Sigmoid colon (tissue), 7 donors: Measurements from ENCODE around the gene CR1L. TPM values are rescaled to one million over a fixed set of nuclear protein-coding genes. Genes with fewer than 3 reads are reported as not detected.
"Not testable (repeated sequence)": the region's sequence is repeated elsewhere in the genome, so short reads cannot be mapped to it uniquely, and the experiment has no call there.

Experiments used
- DNase-seq: peaks from one replicate; pipeline ENCODE4 v3.0.0-alpha.2; 2019
- H3K27ac ChIP-seq, 4 donors: fragments of 200-600 bp; sonication (generic); one replicate each; pipeline ENCODE4 v1.5.1; 2016 to 2019; ENCODE audit warnings: mild to moderate bottlenecking in 1 of 4
- H3K27me3 ChIP-seq, 3 donors: fragments of 200-600 bp; sonication (generic); one replicate each; pipeline ENCODE4 v1.5.1; 2019; ENCODE audit warnings: mild to moderate bottlenecking in 1 of 3
- H3K36me3 ChIP-seq, 4 donors: fragments of 200-600 bp; sonication (generic); one replicate each; pipeline ENCODE4 v1.5.1; 2016 to 2019
- H3K4me1 ChIP-seq, 4 donors: fragments of 200-600 bp; sonication (generic); one replicate each; pipeline ENCODE4 v1.5.1; 2017 to 2019
- H3K4me3 ChIP-seq, 4 donors: fragments of 200-600 bp; sonication (generic); one replicate each; pipeline ENCODE4 v1.5.1; 2017 to 2019; ENCODE audit warnings: mild to moderate bottlenecking in 2 of 4, moderate library complexity in 1 of 4
- H3K9me3 ChIP-seq, 4 donors: fragments of 200-600 bp in 3 of 4; sonication (generic) in 3 of 4; one replicate each; pipeline versions ENCODE4 v1.5.1 to v1.6.1; 2013 to 2019
- EP300 ChIP-seq, 4 donors: sonication (generic); formaldehyde crosslinking; IDR thresholded peaks; one replicate each; pipeline ENCODE4 v1.6.1; 2017; ENCODE audit warnings: antibody characterized with exemption in 4 of 4
- POLR2A ChIP-seq, 2 donors: fragments of 450-650 bp; IDR thresholded peaks; one replicate each; pipeline ENCODE4 v1.6.1; 2016; ENCODE audit warnings: antibody characterized with exemption in 2 of 2, mild to moderate bottlenecking in 2 of 2, moderate library complexity in 2 of 2
- POLR2AphosphoS5 ChIP-seq, 4 donors: sonication (generic); formaldehyde crosslinking; IDR thresholded peaks; one replicate each; pipeline ENCODE4 v1.6.1; 2017; ENCODE audit warnings: antibody characterized with exemption in 4 of 4
- WGBS, 2 donors: extraction: QIAGEN DNeasy Blood & Tissue Kit; methylation state at CpG; one replicate each; pipeline ENCODE4 v1.1.7; 2013; 5-methylcytosine and 5-hydroxymethylcytosine counted together
- intact Hi-C: fragments of 100-400 bp; cut with DNase I; formaldehyde crosslinking; loops from one replicate; pipeline ENCODE4 v1.15.1; 2023
- polyA plus RNA-seq, 3 donors: library from polyadenylated mRNA; stranded (reverse); fragments of 200-250 nt; gene quantifications; one replicate each; pipeline ENCODE4 v1.2.3, GENCODE V29; 2013
- total RNA-seq, 4 donors: library from RNA; depleted of rRNA; stranded (reverse); fragments of >200 nt; gene quantifications; one replicate each; pipeline ENCODE4 v1.1.0, GENCODE V29; 2016
- TF ChIP-seq, protein P1 (sequence below), 4 experiments: fragments of 450-650 bp in 3 of 4; fragments of 200-600 bp in 1 of 4; IDR thresholded peaks; one replicate each; pipeline ENCODE4 v1.5.1; 2016 to 2019; ENCODE audit warnings: antibody characterized with exemption in 4 of 4, mild to moderate bottlenecking in 3 of 4, moderate library complexity in 2 of 4
- donor health status: healthy with polysubstance abuse.
- donor health status: Bipolar disorder and iron deficiency.
- donor health status: healthy.

CR1L gene
- total and polyA plus RNA-seq, 7 donors: 0.73 TPM; not detected in 6

DNA sequence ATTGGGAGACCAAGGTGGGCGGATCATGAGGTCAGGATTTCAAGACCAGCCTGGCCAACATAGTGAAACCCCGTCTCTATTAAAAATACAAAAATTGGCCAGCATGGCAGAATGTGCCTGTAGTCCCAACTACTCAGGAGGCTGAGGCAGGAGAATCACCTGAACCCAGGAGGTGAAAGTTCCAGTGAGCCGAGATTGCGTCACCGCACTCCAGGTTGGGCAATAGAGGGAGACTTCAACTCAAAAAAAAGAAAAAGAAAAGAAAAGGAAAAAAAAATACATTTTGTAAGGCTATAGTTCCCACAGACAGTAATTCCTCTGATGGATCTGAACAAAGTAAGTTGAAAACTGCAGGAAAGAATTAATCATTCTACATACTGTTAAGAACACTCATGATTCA is 58.8 kb downstream of the CR1L start:
- H3K4me1 ChIP-seq: no peaks in the 10 kb centered on the region
- no peaks in the 10 kb centered on the region for H3K9me3 ChIP-seq
- H3K27ac ChIP-seq: no peak overlapping the region
- no peak for DNase-seq
- 91 to 98% methylated on average over 5 of the region's 5 CpGs for whole genome bisulfite sequencing, 2 donors
- H3K4me3 ChIP-seq: no peak overlapping the region
- intact Hi-C loops: no loop called here
- TF ChIP-seq, protein P1, sequence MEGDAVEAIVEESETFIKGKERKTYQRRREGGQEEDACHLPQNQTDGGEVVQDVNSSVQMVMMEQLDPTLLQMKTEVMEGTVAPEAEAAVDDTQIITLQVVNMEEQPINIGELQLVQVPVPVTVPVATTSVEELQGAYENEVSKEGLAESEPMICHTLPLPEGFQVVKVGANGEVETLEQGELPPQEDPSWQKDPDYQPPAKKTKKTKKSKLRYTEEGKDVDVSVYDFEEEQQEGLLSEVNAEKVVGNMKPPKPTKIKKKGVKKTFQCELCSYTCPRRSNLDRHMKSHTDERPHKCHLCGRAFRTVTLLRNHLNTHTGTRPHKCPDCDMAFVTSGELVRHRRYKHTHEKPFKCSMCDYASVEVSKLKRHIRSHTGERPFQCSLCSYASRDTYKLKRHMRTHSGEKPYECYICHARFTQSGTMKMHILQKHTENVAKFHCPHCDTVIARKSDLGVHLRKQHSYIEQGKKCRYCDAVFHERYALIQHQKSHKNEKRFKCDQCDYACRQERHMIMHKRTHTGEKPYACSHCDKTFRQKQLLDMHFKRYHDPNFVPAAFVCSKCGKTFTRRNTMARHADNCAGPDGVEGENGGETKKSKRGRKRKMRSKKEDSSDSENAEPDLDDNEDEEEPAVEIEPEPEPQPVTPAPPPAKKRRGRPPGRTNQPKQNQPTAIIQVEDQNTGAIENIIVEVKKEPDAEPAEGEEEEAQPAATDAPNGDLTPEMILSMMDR (IDR thresholded peaks at IDR 0.05): no peak
- TF ChIP-seq POLR2A (IDR thresholded peaks at IDR 0.05): no peak
- H3K36me3 ChIP-seq: no peaks in the 10 kb centered on the region
- no peaks in the 10 kb centered on the region for H3K27me3 ChIP-seq

DNA sequence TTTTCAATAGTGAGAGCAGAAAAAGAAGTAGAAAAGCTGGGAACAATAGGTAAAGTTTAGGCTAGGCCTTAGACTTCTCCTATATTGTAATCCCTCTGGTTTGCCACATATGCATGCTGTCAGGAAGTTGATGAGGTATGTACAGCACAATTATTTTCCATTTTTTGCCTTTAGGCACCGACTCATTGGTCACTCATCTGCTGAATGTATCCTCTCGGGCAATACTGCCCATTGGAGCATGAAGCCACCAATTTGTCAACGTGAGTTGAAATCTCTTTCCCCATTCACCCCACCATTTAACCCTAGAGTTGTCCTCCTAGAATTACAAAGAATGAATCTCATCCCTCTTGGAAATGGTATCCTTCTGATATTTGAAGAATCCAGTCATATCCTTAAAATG is 63.1 kb downstream of the CR1L start:
- H3K27me3 ChIP-seq, H3K4me1 ChIP-seq, H3K9me3 ChIP-seq, DNase-seq, H3K36me3 ChIP-seq, H3K27ac ChIP-seq, H3K4me3 ChIP-seq, intact Hi-C loops: not testable (repeated sequence)
- WGBS, 2 donors: 66 to 85% methylated on average over 3 of the region's 3 CpGs

DNA sequence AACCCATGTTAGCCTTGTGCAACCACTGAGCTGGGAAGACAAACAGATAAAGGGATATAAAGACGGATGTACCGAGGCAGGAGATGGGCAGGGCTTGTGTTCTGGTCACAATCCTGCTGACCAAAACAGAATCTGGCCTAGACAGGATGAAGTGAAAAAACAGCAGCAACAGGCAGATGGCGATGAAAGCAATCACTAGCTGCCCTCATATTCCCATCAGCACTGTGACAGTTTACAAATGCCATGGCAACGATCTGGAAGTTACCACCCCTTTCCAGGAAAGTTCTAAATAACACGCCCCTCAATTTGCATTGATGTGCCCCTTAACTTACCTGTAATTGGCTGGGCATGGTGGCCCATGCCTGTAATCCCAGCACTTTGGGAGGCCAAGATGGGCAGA is 66.4 kb downstream of the CR1L start:
- Histone ChIP-seq H3K27ac (no peak overlapping the region), H3K4me3 (no peak overlapping the region), H3K9me3 (no peaks in the 10 kb centered on the region), H3K27me3 (no peaks in the 10 kb centered on the region), H3K4me1 (no peaks in the 10 kb centered on the region), H3K36me3 (no peaks in the 10 kb centered on the region)
- no peak for DNase-seq
- WGBS, 2 donors: 34 to 64% methylated on average over 5 of the region's 5 CpGs
- intact Hi-C loops: no loop called here
- TF ChIP-seq, protein P1 (IDR thresholded peaks at IDR 0.05): no peak
- TF ChIP-seq EP300 (IDR thresholded peaks at IDR 0.05) (no peak), POLR2AphosphoS5 (IDR thresholded peaks at IDR 0.05) (no peak), POLR2A (IDR thresholded peaks at IDR 0.05) (no peak)

DNA sequence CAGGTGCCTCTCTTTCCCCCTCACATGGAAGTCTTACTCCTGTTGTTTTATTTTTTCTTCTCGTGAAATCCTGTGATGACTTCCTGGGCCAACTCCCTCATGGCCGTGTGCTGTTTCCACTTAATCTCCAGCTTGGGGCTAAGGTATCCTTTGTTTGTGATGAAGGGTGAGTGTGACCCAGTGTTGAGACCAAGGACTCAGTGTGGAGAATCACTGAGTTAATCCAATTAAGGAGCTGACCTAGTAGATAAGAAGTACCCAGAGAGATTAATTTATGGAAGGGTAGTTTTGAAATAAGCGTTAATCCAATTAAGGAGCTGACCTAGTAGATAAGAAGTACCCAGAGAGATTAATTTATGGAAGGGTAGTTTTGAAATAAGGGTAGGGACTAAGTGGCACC is 67.8 kb downstream of the CR1L start:
- DNase-seq, H3K36me3 ChIP-seq, H3K4me1 ChIP-seq, H3K27ac ChIP-seq, intact Hi-C loops, H3K4me3 ChIP-seq, H3K27me3 ChIP-seq, H3K9me3 ChIP-seq: not testable (repeated sequence)
- WGBS, 2 donors: 75 to 92% methylated on average over 3 of the region's 3 CpGs

DNA sequence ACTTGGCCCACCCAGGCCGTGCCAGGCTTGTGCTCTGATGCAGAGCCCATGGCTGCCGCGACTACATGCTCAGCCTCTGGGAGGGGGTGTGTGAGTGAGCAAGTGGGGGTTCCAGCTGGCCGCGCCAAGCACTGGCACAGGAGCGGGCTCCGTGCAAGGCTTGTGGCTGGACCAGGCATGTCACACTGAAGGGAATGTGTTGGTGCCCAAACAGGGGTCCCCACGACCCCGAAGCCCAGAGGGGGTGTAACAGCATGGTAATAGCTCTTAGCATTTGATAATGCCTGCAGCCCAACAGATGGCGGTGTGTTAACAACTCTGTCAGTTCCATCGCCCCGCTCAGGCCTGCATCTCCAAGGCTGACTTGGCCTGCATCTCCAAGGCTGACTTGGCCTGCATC is 68.6 kb downstream of the CR1L start:
- Histone ChIP-seq H3K4me1 (no peaks in the 10 kb centered on the region), H3K27ac (no peak overlapping the region), H3K36me3 (no peaks in the 10 kb centered on the region), H3K9me3 (no peaks in the 10 kb centered on the region), H3K4me3 (no peak overlapping the region), H3K27me3 (no peaks in the 10 kb centered on the region)
- TF ChIP-seq, protein P1 (IDR thresholded peaks at IDR 0.05): no peak
- TF ChIP-seq POLR2AphosphoS5 (IDR thresholded peaks at IDR 0.05) (no peak), EP300 (IDR thresholded peaks at IDR 0.05) (no peak), POLR2A (IDR thresholded peaks at IDR 0.05) (no peak)
- 89 to 96% methylated on average over 12 of the region's 12 CpGs for WGBS, 2 donors
- no peak for DNase-seq
- intact Hi-C loops: no loop called here

DNA sequence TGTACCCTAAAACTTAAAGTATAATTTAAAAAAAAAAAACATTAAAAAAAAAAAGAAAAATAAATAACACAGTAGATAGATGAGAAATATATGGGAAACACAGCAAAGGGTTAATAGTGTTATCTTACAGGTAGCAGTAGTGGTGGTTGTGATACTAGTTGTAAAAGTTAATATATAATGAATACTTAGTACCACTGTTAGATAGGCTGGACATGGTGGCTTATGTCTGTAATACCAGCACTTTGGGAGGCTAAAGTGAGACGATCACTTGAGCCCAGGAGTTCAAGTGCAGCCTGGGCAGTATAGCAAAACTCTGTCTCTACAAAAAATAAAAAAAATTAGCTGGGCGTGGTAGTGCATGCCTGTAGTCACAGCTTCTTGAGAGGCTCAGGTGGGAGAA is 74.3 kb downstream of the CR1L start:
- DNase-seq: no peak
- TF ChIP-seq, protein P1 (IDR thresholded peaks at IDR 0.05): no peak
- no peaks in the 10 kb centered on the region for H3K36me3 ChIP-seq
- no peaks in the 10 kb centered on the region for H3K27me3 ChIP-seq
- H3K4me1 ChIP-seq: no peaks in the 10 kb centered on the region
- no peak overlapping the region for H3K4me3 ChIP-seq
- WGBS, 2 donors: 23 to 70% methylated on average over 2 of the region's 2 CpGs
- intact Hi-C loops: no loop called here
- H3K27ac ChIP-seq: no peak overlapping the region
- no peaks in the 10 kb centered on the region for H3K9me3 ChIP-seq

DNA sequence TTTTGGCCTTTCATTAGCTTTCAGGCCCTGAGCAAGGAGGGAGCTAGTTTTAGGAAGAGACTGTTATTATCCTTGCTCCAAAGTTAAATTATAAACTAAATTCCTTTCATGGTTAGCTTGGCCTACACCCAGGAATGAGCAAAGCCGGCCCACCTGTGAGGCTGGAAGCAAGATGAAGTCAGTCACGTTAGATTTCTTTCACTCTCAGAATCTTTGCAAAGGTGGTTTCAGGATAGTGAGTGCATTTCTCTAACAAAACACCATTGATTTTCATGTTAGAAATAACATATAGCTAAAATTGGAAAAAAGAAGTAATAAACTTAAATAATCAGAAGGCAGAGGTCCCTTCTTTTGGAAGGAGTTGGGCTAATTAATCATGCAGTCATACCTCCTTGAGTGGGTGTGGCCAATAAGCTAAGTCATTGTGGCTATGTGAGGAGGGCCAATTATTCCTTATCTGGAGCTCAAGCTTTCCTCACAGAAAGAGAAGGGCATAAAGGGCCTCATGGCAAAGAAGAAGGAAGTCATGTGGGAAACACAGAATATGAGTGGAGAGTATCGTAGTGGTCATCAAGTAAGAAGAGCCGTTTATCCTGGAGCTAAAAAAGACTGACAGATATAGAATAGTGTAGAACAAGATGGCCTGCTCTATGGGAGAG is 83.4 kb downstream of the CR1L start:
- H3K9me3 ChIP-seq, H3K4me1 ChIP-seq, H3K27me3 ChIP-seq, H3K4me3 ChIP-seq, DNase-seq, intact Hi-C loops, H3K36me3 ChIP-seq, H3K27ac ChIP-seq: not testable (repeated sequence)
- WGBS, 2 donors: 82 to 91% methylated on average over 4 of the region's 4 CpGs

DNA sequence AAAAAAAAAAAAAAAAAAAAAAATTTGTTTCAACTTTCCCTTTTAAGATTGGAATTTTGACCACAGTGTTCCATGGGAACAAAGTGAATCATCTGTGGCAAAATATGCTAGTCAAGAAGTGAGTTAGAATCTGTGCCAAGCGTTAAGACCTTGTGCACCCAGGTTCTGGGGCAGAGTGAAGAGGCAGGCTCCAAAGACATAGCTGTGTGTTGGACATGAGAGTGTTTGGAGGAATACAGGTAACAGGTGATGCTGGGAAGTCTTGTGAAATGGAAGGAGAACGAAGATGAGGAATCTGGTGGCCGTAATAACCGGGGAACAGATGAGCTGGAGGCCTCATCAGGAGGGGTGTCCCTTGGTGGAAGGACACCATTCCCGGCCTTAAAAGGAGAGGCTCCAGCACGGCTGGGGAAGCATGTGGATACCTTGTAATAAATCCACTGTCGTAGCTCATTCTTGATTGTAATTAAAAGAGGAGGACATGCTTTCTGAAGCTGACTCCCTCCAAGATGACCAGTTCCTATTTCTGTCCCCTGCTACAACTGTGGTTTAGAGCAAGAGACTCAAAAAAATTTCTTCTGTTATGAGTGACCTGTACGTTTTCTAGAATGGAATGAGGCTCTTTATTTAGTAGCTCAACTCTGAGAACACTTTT is 92.7 kb downstream of the CR1L start:
- H3K4me3 ChIP-seq, DNase-seq, H3K27me3 ChIP-seq, intact Hi-C loops, H3K4me1 ChIP-seq, H3K9me3 ChIP-seq, H3K36me3 ChIP-seq, H3K27ac ChIP-seq: not testable (repeated sequence)
- WGBS, 2 donors: 71 to 74% methylated on average over 8 of the region's 8 CpGs
